Glutamatergic neuron (in vitro differentiated cells): Measurements from ENCODE around the gene FAM229B. TPM values are rescaled to one million over a fixed set of nuclear protein-coding genes. Genes with fewer than 3 reads are reported as not detected.

Experiments used
- DNase-seq: peaks from one replicate; pipeline ENCODE4 v3.0.0; 2022
- H3K27ac Mint-ChIP-seq: one replicate; pipeline ENCODE4 v1.8.0; 2020; ENCODE audit warnings: mild to moderate bottlenecking, mixed read lengths, inconsistent platforms; ENCODE audit not compliant: unreplicated experiment
- H3K27me3 Mint-ChIP-seq: one replicate; pipeline ENCODE4 v1.8.0; 2020; ENCODE audit warnings: mild to moderate bottlenecking, moderate library complexity, mixed read lengths, inconsistent platforms; ENCODE audit not compliant: unreplicated experiment
- H3K36me3 Mint-ChIP-seq: one replicate; pipeline ENCODE4 v1.8.0; 2020; ENCODE audit warnings: mild to moderate bottlenecking, mixed read lengths, inconsistent platforms; ENCODE audit not compliant: unreplicated experiment
- H3K4me1 Mint-ChIP-seq: one replicate; pipeline ENCODE4 v1.8.0; 2020; ENCODE audit warnings: mild to moderate bottlenecking, low read depth, mixed read lengths, inconsistent platforms; ENCODE audit not compliant: unreplicated experiment
- H3K4me3 Mint-ChIP-seq: one replicate; pipeline ENCODE4 v1.8.0; 2020; ENCODE audit warnings: mild to moderate bottlenecking, mixed read lengths, inconsistent platforms; ENCODE audit not compliant: unreplicated experiment
- H3K9me3 Mint-ChIP-seq: one replicate; pipeline ENCODE4 v1.8.0; 2020; ENCODE audit warnings: mild to moderate bottlenecking, moderate library complexity, mixed read lengths, inconsistent platforms; ENCODE audit not compliant: unreplicated experiment
- total RNA-seq: library from RNA; stranded (reverse); fragmentation: NEBNext Ultra II Directional; extraction: Animal tissue kit (Norgen Biotek cat#: 25700); gene quantifications from one replicate; pipeline ENCODE4 v1.2.1, GENCODE V29; 2021; ENCODE audit not compliant: unreplicated experiment
- TF ChIP-seq, protein P1 (sequence below): fragments of 200-600 bp; sonication (generic); IDR thresholded peaks from one replicate; pipeline ENCODE4 v1.5.0; 2021; ENCODE audit not compliant: partially characterized antibody, unreplicated experiment

Gene FAM229B
- total RNA-seq, 1 donor from 2014 or later: 20.3 TPM

GRCh38 chr6:112139052-112139451 is 51.7 kb downstream of the FAM229B start:
- H3K27ac Mint-ChIP-seq: no peak overlapping the region
- no peaks in the 10 kb centered on the region for H3K36me3 Mint-ChIP-seq
- H3K4me3 Mint-ChIP-seq: no peak overlapping the region
- no peaks in the 10 kb centered on the region for H3K27me3 Mint-ChIP-seq
- no peaks in the 10 kb centered on the region for H3K9me3 Mint-ChIP-seq
- DNase-seq: no peak
- TF ChIP-seq, protein P1, sequence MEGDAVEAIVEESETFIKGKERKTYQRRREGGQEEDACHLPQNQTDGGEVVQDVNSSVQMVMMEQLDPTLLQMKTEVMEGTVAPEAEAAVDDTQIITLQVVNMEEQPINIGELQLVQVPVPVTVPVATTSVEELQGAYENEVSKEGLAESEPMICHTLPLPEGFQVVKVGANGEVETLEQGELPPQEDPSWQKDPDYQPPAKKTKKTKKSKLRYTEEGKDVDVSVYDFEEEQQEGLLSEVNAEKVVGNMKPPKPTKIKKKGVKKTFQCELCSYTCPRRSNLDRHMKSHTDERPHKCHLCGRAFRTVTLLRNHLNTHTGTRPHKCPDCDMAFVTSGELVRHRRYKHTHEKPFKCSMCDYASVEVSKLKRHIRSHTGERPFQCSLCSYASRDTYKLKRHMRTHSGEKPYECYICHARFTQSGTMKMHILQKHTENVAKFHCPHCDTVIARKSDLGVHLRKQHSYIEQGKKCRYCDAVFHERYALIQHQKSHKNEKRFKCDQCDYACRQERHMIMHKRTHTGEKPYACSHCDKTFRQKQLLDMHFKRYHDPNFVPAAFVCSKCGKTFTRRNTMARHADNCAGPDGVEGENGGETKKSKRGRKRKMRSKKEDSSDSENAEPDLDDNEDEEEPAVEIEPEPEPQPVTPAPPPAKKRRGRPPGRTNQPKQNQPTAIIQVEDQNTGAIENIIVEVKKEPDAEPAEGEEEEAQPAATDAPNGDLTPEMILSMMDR: no peak
- peaks cover 3% of the 10 kb centered on the region for H3K4me1 Mint-ChIP-seq

- no peak for DNase-seq
- Mint-ChIP-seq H3K9me3 (no peaks in the 10 kb centered on the region), H3K27ac (no peak overlapping the region), H3K27me3 (no peaks in the 10 kb centered on the region), H3K36me3 (no peaks in the 10 kb centered on the region), H3K4me1 (peaks cover 4% of the 10 kb centered on the region), H3K4me3 (no peak overlapping the region)
- TF ChIP-seq, protein P1: no peak
Observed at GRCh38 chr6:112141707-112142106, 54.3 kb downstream of the FAM229B start.

DNA sequence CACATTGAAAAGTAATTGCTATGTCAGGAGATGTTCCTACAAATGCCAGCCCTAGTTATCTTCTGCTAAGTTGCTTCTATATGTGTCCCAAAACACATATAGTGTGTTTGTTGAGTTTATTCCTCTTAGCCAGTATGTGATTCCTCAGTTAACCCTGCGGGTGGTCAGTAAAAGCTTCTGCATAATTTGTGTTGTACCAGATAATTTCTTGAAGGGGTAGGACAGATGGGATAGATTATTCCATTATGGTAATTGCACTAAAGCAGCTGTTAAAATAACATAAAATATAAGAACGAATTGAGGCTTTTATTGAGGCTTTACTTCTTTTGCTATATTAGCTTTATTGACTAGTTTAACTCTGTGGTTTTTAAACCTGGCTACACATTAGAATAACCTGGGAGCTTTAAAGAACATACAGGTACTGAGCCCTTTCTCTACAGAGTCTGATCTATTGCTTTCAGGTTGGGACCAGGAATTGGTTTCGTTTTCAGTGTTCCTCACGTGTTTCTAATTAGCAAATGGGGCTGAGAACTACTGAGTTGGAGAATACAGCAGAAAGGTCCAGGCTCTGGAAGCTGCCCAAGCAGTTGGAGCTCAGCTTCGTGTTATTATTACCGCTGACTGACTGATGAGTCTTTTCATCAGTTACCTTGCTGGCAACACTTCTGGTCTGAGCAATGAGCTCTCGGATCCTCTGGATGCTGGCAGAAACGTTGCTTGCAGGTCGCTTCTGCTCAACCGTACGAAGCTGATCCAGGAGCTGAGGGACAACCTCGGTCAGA is 56.9 kb downstream of the FAM229B start:
- no peaks in the 10 kb centered on the region for H3K27me3 Mint-ChIP-seq
- no peak overlapping the region for H3K27ac Mint-ChIP-seq
- peaks cover 4% of the 10 kb centered on the region for H3K4me1 Mint-ChIP-seq
- no peak overlapping the region for H3K4me3 Mint-ChIP-seq
- DNase-seq: no peak
- TF ChIP-seq, protein P1: no peak
- H3K9me3 Mint-ChIP-seq: no peaks in the 10 kb centered on the region
- H3K36me3 Mint-ChIP-seq: no peaks in the 10 kb centered on the region

DNA sequence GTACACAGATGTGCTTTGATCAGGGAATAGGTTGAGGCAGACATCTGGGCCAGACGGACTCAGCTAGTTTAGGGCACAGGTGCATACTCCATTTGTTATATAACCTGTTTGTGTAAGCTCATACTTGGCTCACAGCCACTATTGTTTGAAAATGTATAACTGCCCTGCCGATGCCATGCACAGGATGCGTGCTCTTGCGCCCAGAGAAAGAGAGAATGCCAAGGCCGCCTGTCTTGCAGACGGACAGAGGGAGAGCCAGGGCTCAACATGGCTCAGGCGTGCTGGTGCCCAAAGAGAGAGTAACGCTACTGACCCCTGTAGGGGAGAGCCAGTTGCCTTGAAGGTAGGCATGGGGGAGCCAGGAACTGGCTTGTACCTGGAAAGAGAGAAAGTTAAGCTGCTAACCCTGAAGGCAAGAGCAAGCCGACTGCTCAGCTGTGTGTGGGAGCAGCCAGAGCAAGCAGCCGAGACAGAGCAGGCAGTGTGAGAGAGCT is 57.7 kb downstream of the FAM229B start:
- H3K4me3 Mint-ChIP-seq: no peak overlapping the region
- no peaks in the 10 kb centered on the region for H3K36me3 Mint-ChIP-seq
- H3K9me3 Mint-ChIP-seq: no peaks in the 10 kb centered on the region
- no peak overlapping the region for H3K27ac Mint-ChIP-seq
- no peaks in the 10 kb centered on the region for H3K27me3 Mint-ChIP-seq
- DNase-seq: no peak
- H3K4me1 Mint-ChIP-seq: peaks cover 12% of the 10 kb centered on the region
- TF ChIP-seq, protein P1: no peak

DNA sequence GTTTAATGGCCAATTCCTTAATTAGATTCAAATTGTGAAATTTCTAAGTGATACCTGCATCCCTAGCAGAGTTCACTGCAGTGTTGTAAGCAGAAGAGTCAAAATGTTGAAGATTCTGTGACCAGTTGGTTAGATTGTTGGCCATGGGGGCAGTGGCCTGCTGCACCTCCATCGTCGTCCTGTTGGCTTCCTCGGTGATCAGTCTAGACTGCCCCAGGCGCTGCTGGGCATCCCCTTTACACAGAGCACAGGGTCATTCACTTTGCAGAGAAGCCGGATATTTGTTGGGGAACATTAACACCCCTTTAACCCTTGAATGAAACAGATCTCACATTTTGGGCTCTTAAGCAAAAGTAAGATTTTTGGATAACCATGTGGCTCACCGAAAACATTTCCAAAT is 60.7 kb downstream of the FAM229B start:
- no peaks in the 10 kb centered on the region for H3K9me3 Mint-ChIP-seq
- H3K4me3 Mint-ChIP-seq: no peak overlapping the region
- no peaks in the 10 kb centered on the region for H3K27me3 Mint-ChIP-seq
- DNase-seq: no peak
- H3K36me3 Mint-ChIP-seq: no peaks in the 10 kb centered on the region
- TF ChIP-seq, protein P1: no peak
- no peak overlapping the region for H3K27ac Mint-ChIP-seq
- peaks cover 20% of the 10 kb centered on the region for H3K4me1 Mint-ChIP-seq
